Muscle of leg (tissue), 11 donors: ENCODE data around the gene SHFL. TPM values are rescaled to one million over a fixed set of nuclear protein-coding genes. Genes with fewer than 3 reads are reported as not detected.

Source experiments
- DNase-seq: peaks from one replicate; pipeline ENCODE4 v3.0.0; 2013
- H3K27ac ChIP-seq: one replicate; pipeline ENCODE4 v1.5.1; 2013; ENCODE audit warnings: mild to moderate bottlenecking, low read length, control low read depth
- H3K27me3 ChIP-seq: one replicate; pipeline ENCODE4 v1.6.1; 2013; ENCODE audit warnings: low read length; ENCODE audit not compliant: control insufficient read depth, insufficient read depth
- H3K36me3 ChIP-seq: one replicate; pipeline ENCODE4 v1.6.1; 2013; ENCODE audit warnings: low read length; ENCODE audit not compliant: control insufficient read depth, insufficient read depth
- H3K4me1 ChIP-seq: one replicate; pipeline ENCODE4 v1.6.1; 2013; ENCODE audit warnings: low read length; ENCODE audit not compliant: control insufficient read depth, insufficient read depth
- H3K4me3 ChIP-seq: one replicate; pipeline ENCODE4 v1.5.1; 2013; ENCODE audit warnings: low read length, control low read depth
- H3K9me3 ChIP-seq: replicated peaks from 2 replicates; pipeline ENCODE4 v1.6.1; 2013; ENCODE audit warnings: low read depth, low read length; ENCODE audit not compliant: control insufficient read depth
- WGBS: methylation state at CpG from one replicate; pipeline ENCODE4 v1.1.5; 2013; ENCODE audit warnings: missing lambda C conversion rate; ENCODE audit not compliant: insufficient coverage; 5-methylcytosine and 5-hydroxymethylcytosine counted together
- polyA plus RNA-seq, 8 donors: library from polyadenylated mRNA; unstranded; fragments of 120-200 nt; gene quantifications; one replicate each; pipeline versions ENCODE4 v1.2.1 to v1.2.3, GENCODE V29; 2013; ENCODE audit warnings: inconsistent platforms in 1 of 8, low replicate concordance in 1 of 8; ENCODE audit not compliant: insufficient read length in 8 of 8, insufficient read depth in 1 of 8
- total RNA-seq: library from RNA; stranded (reverse); fragments of 120-200 nt; gene quantifications from one replicate; pipeline ENCODE4 v1.2.4, GENCODE V29; 2013

The SHFL gene
- total and polyA plus RNA-seq, 9 donors: 8.7 to 13.9 (median 10.5) TPM

- H3K4me1 ChIP-seq: peaks cover 13% of the 10 kb centered on the region
- H3K9me3 ChIP-seq: no peaks in the 10 kb centered on the region
- 79% methylated on average over 39 of the region's 43 CpGs for WGBS
- DNase-seq: no peak
- no peak overlapping the region for H3K4me3 ChIP-seq
- H3K27me3 ChIP-seq: no peaks in the 10 kb centered on the region
- H3K27ac ChIP-seq: no peak overlapping the region
- H3K36me3 ChIP-seq: peaks cover 69% of the 10 kb centered on the region
Observed at GRCh38 chr19:10113964-10114650, 28.0 kb downstream of the SHFL start.

- no peak for DNase-seq
- H3K9me3 ChIP-seq: no peaks in the 10 kb centered on the region
- H3K36me3 ChIP-seq: peaks cover 62% of the 10 kb centered on the region
- H3K4me1 ChIP-seq: peaks cover 14% of the 10 kb centered on the region
- H3K27me3 ChIP-seq: no peaks in the 10 kb centered on the region
- H3K27ac ChIP-seq: no peak overlapping the region
- 79% methylated on average over 25 of the region's 26 CpGs for WGBS
- H3K4me3 ChIP-seq: no peak overlapping the region
Observed at GRCh38 chr19:10114651-10115391, 28.7 kb downstream of the SHFL start.

- no peaks in the 10 kb centered on the region for H3K9me3 ChIP-seq
- no peaks in the 10 kb centered on the region for H3K27me3 ChIP-seq
- no peak overlapping the region for H3K4me3 ChIP-seq
- peaks cover 55% of the 10 kb centered on the region for H3K36me3 ChIP-seq
- peaks cover 19% of the 10 kb centered on the region for H3K4me1 ChIP-seq
- no peak for DNase-seq
- WGBS: 84% methylated on average over 37 of the region's 45 CpGs
- H3K27ac ChIP-seq: no peak overlapping the region
Observed at GRCh38 chr19:10115392-10116084, 29.4 kb downstream of the SHFL start.

- H3K4me1 ChIP-seq: peaks cover 23% of the 10 kb centered on the region
- H3K27me3 ChIP-seq: no peaks in the 10 kb centered on the region
- no peak overlapping the region for H3K27ac ChIP-seq
- H3K4me3 ChIP-seq: no peak overlapping the region
- DNase-seq: no peak
- H3K36me3 ChIP-seq: peaks cover 48% of the 10 kb centered on the region
- WGBS: 84% methylated on average over 33 of the region's 35 CpGs
- H3K9me3 ChIP-seq: no peaks in the 10 kb centered on the region
Observed at GRCh38 chr19:10116085-10116865, 30.2 kb downstream of the SHFL start.

GRCh38 chr19:10116866-10117616, 30.9 kb downstream of the SHFL start:
- Histone ChIP-seq H3K27ac (no peak overlapping the region), H3K36me3 (peaks cover 43% of the 10 kb centered on the region), H3K9me3 (no peaks in the 10 kb centered on the region), H3K4me3 (no peak overlapping the region), H3K4me1 (peaks cover 23% of the 10 kb centered on the region), H3K27me3 (no peaks in the 10 kb centered on the region)
- WGBS: 88% methylated on average over 16 of the region's 21 CpGs
- no peak for DNase-seq

- WGBS: 32% methylated on average over 8 of the region's 12 CpGs
- peaks cover 17% of the 10 kb centered on the region for H3K4me1 ChIP-seq
- H3K36me3 ChIP-seq: peaks cover 41% of the 10 kb centered on the region
Observed at GRCh38 chr19:10118960-10119359, 32.8 kb downstream of the SHFL start.

GRCh38 chr19:10120538-10121189, 34.5 kb downstream of the SHFL start:
- H3K36me3 ChIP-seq: peaks cover 28% of the 10 kb centered on the region
- no peaks in the 10 kb centered on the region for H3K27me3 ChIP-seq
- 92% methylated on average over 3 of the region's 9 CpGs for WGBS
- DNase-seq: peak; percentile 89
- H3K27ac ChIP-seq: peak overlapping the region; percentile 60
- H3K4me1 ChIP-seq: peaks cover 17% of the 10 kb centered on the region
- H3K9me3 ChIP-seq: no peaks in the 10 kb centered on the region
- H3K4me3 ChIP-seq: no peak overlapping the region

More at GRCh38 chr19:10118960-10119359, 32.8 kb downstream of the SHFL start:
- Histone ChIP-seq H3K27me3 (no peaks in the 10 kb centered on the region), H3K27ac (no peak overlapping the region), H3K9me3 (no peaks in the 10 kb centered on the region), H3K4me3 (peak overlapping the region; percentile 97)
- DNase-seq: no peak

- WGBS: no CpG with 5 or more reads among the region's 6 CpGs
- Histone ChIP-seq H3K4me3 (no peak overlapping the region), H3K27me3 (no peaks in the 10 kb centered on the region), H3K4me1 (peaks cover 17% of the 10 kb centered on the region), H3K27ac (peak overlapping the region; percentile 42), H3K36me3 (peaks cover 14% of the 10 kb centered on the region), H3K9me3 (no peaks in the 10 kb centered on the region)
- DNase-seq: peak; percentile 87
Observed at GRCh38 chr19:10122045-10122444, 35.9 kb downstream of the SHFL start.

- no peak for DNase-seq
- no peak overlapping the region for H3K4me3 ChIP-seq
- no peaks in the 10 kb centered on the region for H3K9me3 ChIP-seq
- peaks cover 8% of the 10 kb centered on the region for H3K4me1 ChIP-seq
- no peak overlapping the region for H3K27ac ChIP-seq
- WGBS: 92% methylated on average over 3 of the region's 7 CpGs
- no peaks in the 10 kb centered on the region for H3K27me3 ChIP-seq
- H3K36me3 ChIP-seq: peaks cover 2% of the 10 kb centered on the region
Observed at GRCh38 chr19:10124429-10124828, 38.3 kb downstream of the SHFL start.
